Measurements from ENCODE around the gene PAGE2B.

DNA sequence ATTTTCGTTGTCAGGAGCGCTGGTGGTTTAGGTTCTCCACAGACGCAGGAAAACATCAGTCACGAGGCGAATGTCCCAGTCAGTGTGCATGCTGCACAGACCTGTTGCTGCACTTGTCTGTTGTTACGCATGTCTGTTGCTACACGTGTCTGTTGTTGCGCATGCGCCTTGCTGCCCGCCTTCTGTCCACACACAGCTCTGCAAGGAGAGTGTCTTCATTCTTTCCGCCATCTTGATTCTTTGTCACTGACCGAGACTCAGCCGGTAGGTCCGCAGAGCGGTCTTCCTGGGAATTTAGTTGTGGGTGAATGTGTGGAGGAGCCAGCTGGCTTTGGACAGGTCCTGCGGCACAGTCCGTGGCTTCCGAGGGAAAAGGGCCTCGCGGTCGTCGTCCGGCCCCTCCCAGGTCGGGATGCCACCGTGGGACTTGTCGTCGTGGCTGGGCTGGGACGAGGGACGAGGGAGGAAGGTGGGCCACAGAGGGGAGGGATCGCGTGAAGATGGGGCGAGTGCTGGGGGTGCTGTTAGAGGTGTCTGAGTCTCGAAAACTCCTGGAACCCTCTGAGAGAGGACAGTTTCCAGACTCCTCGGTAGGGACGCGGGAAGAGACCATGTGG lies at the start of gene PAGE2B:
- TF ChIP-seq, protein P1, sequence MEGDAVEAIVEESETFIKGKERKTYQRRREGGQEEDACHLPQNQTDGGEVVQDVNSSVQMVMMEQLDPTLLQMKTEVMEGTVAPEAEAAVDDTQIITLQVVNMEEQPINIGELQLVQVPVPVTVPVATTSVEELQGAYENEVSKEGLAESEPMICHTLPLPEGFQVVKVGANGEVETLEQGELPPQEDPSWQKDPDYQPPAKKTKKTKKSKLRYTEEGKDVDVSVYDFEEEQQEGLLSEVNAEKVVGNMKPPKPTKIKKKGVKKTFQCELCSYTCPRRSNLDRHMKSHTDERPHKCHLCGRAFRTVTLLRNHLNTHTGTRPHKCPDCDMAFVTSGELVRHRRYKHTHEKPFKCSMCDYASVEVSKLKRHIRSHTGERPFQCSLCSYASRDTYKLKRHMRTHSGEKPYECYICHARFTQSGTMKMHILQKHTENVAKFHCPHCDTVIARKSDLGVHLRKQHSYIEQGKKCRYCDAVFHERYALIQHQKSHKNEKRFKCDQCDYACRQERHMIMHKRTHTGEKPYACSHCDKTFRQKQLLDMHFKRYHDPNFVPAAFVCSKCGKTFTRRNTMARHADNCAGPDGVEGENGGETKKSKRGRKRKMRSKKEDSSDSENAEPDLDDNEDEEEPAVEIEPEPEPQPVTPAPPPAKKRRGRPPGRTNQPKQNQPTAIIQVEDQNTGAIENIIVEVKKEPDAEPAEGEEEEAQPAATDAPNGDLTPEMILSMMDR (IDR thresholded peaks at IDR 0.05): no peak
- TF ChIP-seq POLR2A (IDR thresholded peaks at IDR 0.05) (no peak), POLR2AphosphoS5 (IDR thresholded peaks at IDR 0.05) (no peak)
